HepG2 (cell line): ENCODE data around the gene GLB1L. TPM values are rescaled to one million over a fixed set of nuclear protein-coding genes. Genes with fewer than 3 reads are reported as not detected.
A peak's percentile ranks its signal among the peaks of the same experiment; 100 is the strongest.

ENCODE experiments used
- ARHGAP35 ChIP-seq: sonication (generic); formaldehyde crosslinking; IDR thresholded peaks from 2 replicates; pipeline ENCODE4 v1.9.0; 2022; ENCODE audit warnings: mild to moderate bottlenecking, inconsistent platforms, moderate library complexity, missing genetic modification reagents, borderline replicate concordance
- ATF4 ChIP-seq, 2 experiments: fragments of 450-650 bp in 1 of 2; sonication (generic) in 1 of 2; formaldehyde crosslinking; IDR thresholded peaks; 2 replicates each; pipeline versions ENCODE4 v1.5.0 to v1.8.0; 2020 to 2022; ENCODE audit warnings: mild to moderate bottlenecking in 1 of 2, missing genetic modification reagents in 1 of 2
- FOXJ3 ChIP-seq: sonication (generic); formaldehyde crosslinking; IDR thresholded peaks from 2 replicates; pipeline ENCODE4 v1.4.0; 2020; ENCODE audit warnings: missing genetic modification reagents, mild to moderate bottlenecking, borderline replicate concordance
- HBP1 ChIP-seq: IDR thresholded peaks from 2 replicates; pipeline ENCODE4 v1.6.1; 2016; ENCODE audit warnings: low read depth, control low read depth
- HMG20B ChIP-seq: conservative IDR thresholded peaks from 2 replicates; pipeline ENCODE4 v1.6.1; 2016; ENCODE audit warnings: missing genetic modification reagents, missing compliant biosample characterization
- HOXD1 ChIP-seq: sonication (generic); formaldehyde crosslinking; IDR thresholded peaks from 2 replicates; pipeline ENCODE4 v1.5.0; 2020; ENCODE audit warnings: missing genetic modification reagents
- KMT2B ChIP-seq: IDR thresholded peaks from 2 replicates; pipeline ENCODE4 v1.6.1; 2016; ENCODE audit warnings: missing genetic modification reagents, missing compliant biosample characterization
- MAF1 ChIP-seq: sonication (generic); formaldehyde crosslinking; IDR thresholded peaks from 2 replicates; pipeline ENCODE4 v1.5.0; 2020; ENCODE audit warnings: missing genetic modification reagents, borderline replicate concordance
- MNT ChIP-seq: fragments of 450-650 bp; IDR thresholded peaks from 2 replicates; pipeline ENCODE4 v1.6.1; 2016
- MTF2 ChIP-seq: sonication (generic); formaldehyde crosslinking; IDR thresholded peaks from 2 replicates; pipeline ENCODE4 v1.5.0; 2020; ENCODE audit warnings: missing genetic modification reagents, borderline replicate concordance
- NFYB ChIP-seq: sonication (generic); formaldehyde crosslinking; IDR thresholded peaks from 2 replicates; pipeline ENCODE4 v1.4.0; 2020; ENCODE audit warnings: missing genetic modification reagents
- PHB2 ChIP-seq: fragments of 450-650 bp; IDR thresholded peaks from 2 replicates; pipeline ENCODE4 v1.6.1; 2018; ENCODE audit not compliant: partially characterized antibody
- SALL2 ChIP-seq: sonication (generic); formaldehyde crosslinking; IDR thresholded peaks from 2 replicates; pipeline ENCODE4 v1.8.1; 2023; ENCODE audit warnings: mild to moderate bottlenecking, missing genetic modification reagents, inconsistent platforms
- ZBTB20 ChIP-seq: sonication (generic); formaldehyde crosslinking; IDR thresholded peaks from 2 replicates; pipeline ENCODE4 v1.8.1; 2023; ENCODE audit warnings: missing genetic modification reagents, low read depth, mild to moderate bottlenecking, borderline replicate concordance
- ZFP36 ChIP-seq: fragments of 150-350 bp; IDR thresholded peaks from 2 replicates; pipeline ENCODE4 v1.6.1; 2018; ENCODE audit warnings: borderline replicate concordance, low read length, low read depth; ENCODE audit not compliant: partially characterized antibody
- ZNF124 ChIP-seq: sonication (generic); formaldehyde crosslinking; IDR thresholded peaks from 2 replicates; pipeline ENCODE4 v1.4.0; 2020; ENCODE audit warnings: missing genetic modification reagents
- ZNF160 ChIP-seq: sonication (generic); formaldehyde crosslinking; IDR thresholded peaks from 2 replicates; pipeline ENCODE4 v1.8.0; 2022; ENCODE audit warnings: mild to moderate bottlenecking, inconsistent platforms, missing genetic modification reagents
- ZNF205 ChIP-seq: IDR thresholded peaks from 2 replicates; pipeline ENCODE4 v1.6.1; 2018; ENCODE audit warnings: missing biosample characterization, missing genetic modification reagents
- ZNF33B ChIP-seq: sonication (generic); formaldehyde crosslinking; IDR thresholded peaks from 2 replicates; pipeline ENCODE4 v1.5.1; 2020; ENCODE audit warnings: mild to moderate bottlenecking, missing genetic modification reagents
- ZNF552 ChIP-seq: sonication (generic); formaldehyde crosslinking; IDR thresholded peaks from 2 replicates; pipeline ENCODE4 v1.9.0; 2022; ENCODE audit warnings: missing genetic modification reagents, mild to moderate bottlenecking, borderline replicate concordance
- ZNF777 ChIP-seq: sonication (generic); formaldehyde crosslinking; IDR thresholded peaks from 2 replicates; pipeline ENCODE4 v1.4.0; 2020; ENCODE audit warnings: missing genetic modification reagents
- ZSCAN9 ChIP-seq: IDR thresholded peaks from 2 replicates; pipeline ENCODE4 v1.6.1; 2016; ENCODE audit warnings: borderline replicate concordance
- polyA plus RNA-seq, 8 experiments: library from polyadenylated mRNA; depleted of rRNA in 3 of 8; stranded (reverse) in 7 of 8; unstranded in 1 of 8; fragments of >200 nt; fragmentation: Illumina TruSeq in 4 of 8; extraction: Trizol in 4 of 8; gene quantifications; 2 replicates each; pipeline versions ENCODE4 v1.2.1 to v1.2.3, GENCODE V29; 2011 to 2016; ENCODE audit warnings: low read depth in 4 of 8, missing spikeins in 1 of 8, mixed read lengths in 1 of 8; ENCODE audit not compliant: insufficient read depth in 1 of 8
- total RNA-seq, 5 experiments: library from RNA; depleted of rRNA; stranded (reverse); fragments of >200 nt; fragmentation: Illumina TruSeq; extraction: Trizol; gene quantifications; 2 replicates each; pipeline ENCODE4 v1.2.3, GENCODE V29; 2016; ENCODE audit warnings: low read depth in 1 of 5

Gene GLB1L
- total and polyA plus RNA-seq, 2 of the 13 experiments (the other 11 are each of a cell fraction or from before 2014, with no cell fraction given), result 6.8 to 7.3 TPM

GRCh38 chr2:219245148-219245898, at the start of gene GLB1L, which contains the start of gene STK16 (continued):
- 0 out of 2 replicates have a peak, but pooled peaks have one; percentile 89 for TF ChIP-seq MAF1 (CRISPR knock-in tag)
- peak; percentile 42 for TF ChIP-seq HMG20B (CRISPR knock-in tag)
- peak; percentile 94; the same call in 1 of the 2 replicates for TF ChIP-seq KMT2B (CRISPR knock-in tag)
- peak; percentile 34; the same call in 1 of the 2 replicates for TF ChIP-seq MNT
- TF ChIP-seq ZFP36, result no peak
- peak; percentile 82; the same call in 1 of the 2 replicates for TF ChIP-seq FOXJ3 (CRISPR knock-in tag)
- TF ChIP-seq ZSCAN9, result peak; percentile 94
- TF ChIP-seq SALL2 (CRISPR knock-in tag), result peak; percentile 95
- TF ChIP-seq ZBTB20 (CRISPR knock-in tag), result peak; percentile 95
- peak; percentile 92 for TF ChIP-seq HOXD1 (CRISPR knock-in tag)
- peak; percentile 9 for TF ChIP-seq NFYB
- peak; percentile 93 for TF ChIP-seq ZNF124 (CRISPR knock-in tag)
- TF ChIP-seq ARHGAP35 (CRISPR knock-in tag), result peak; percentile 92
- TF ChIP-seq ZNF205, result peak; percentile 75
- TF ChIP-seq ATF4 (CRISPR knock-in tag; IDR thresholded peaks at IDR 0.05), result peak in 1 of 2 experiments; percentile 42; a peak in 1 of 4 replicates
- no peak for TF ChIP-seq ZNF777 (CRISPR knock-in tag)
- 0 out of 2 replicates have a peak, but pooled peaks have one; percentile 6 for TF ChIP-seq ZNF552 (CRISPR knock-in tag)
- TF ChIP-seq PHB2, result no peak
- peak; percentile 88; the same call in 1 of the 2 replicates for TF ChIP-seq HBP1 (CRISPR knock-in tag)
- peak; percentile 56; the same call in 1 of the 2 replicates for TF ChIP-seq MTF2
- no peak; the same call in 1 of the 2 replicates for TF ChIP-seq ZNF33B (CRISPR knock-in tag)
- peak; percentile 47; the same call in 1 of the 2 replicates for TF ChIP-seq ZNF160 (CRISPR knock-in tag)
